Measurements from ENCODE around the gene NUP153. TPM values are rescaled to one million over a fixed set of nuclear protein-coding genes. Genes with fewer than 3 reads are reported as not detected.

The NUP153 gene
- polyA plus RNA-seq, 3 donors: 5.8 to 21.5 (median 11.1) TPM

DNA sequence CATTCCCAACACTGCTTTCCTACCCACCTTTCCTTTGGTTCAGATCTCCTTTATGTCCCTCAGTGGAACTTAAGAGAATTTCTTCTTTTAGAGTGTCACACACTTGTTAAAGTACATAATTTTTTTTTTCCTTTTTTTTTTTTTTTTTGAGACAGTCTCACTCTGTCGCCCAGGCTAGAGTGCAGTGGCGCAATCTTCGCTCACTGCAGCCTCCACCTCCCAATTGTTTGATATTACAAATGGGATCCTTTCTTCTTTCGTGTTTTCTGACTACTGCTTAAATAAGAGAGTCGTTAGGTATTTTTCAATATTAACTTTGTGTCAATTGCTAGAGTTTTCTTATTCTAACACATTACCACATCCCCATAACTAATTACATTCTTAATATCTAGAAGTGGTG, 29.1 kb downstream of the NUP153 start:
- 83 to 93% (median 87%) methylated on average over 5 of the region's 5 CpGs for WGBS, 3 donors
- no peak overlapping the region for H3K27ac ChIP-seq (ENCODE audit: low read depth, low read length)

DNA sequence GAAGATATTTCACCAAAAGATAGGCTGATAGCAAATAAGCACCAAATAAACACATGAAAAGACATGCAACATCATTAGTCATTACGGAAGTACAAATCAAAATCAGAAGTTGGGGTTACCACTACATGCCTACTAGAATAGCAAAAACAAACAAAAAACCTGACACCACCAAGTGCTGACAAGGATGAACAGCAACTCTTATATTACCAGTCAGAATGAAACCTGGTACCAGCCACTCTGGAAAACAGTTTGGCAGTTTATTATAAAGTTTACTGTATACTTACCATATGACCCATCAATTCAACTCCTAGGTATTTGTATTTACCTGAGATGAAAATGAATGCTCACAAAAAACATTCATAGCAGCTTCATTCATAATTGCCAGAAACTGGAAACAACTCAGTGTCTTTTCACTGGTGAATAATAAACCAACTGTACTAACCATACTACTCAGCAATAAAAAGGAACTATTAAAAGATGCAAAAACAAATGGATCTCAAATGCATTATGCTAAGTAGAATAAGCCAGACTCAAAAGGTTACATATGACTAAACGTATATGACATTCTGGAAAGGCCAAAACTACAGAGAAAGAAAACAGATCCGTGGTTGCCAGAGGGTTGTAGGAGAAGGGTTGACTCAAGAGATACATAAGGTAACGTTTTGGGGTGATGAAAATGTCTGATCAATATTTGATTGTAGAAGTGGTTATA, 33.0 kb downstream of the NUP153 start:
- H3K27ac ChIP-seq (ENCODE audit: low read depth, low read length): no peak overlapping the region
- 90 to 96% (median 94%) methylated on average over 4 of the region's 4 CpGs for WGBS, 3 donors

DNA sequence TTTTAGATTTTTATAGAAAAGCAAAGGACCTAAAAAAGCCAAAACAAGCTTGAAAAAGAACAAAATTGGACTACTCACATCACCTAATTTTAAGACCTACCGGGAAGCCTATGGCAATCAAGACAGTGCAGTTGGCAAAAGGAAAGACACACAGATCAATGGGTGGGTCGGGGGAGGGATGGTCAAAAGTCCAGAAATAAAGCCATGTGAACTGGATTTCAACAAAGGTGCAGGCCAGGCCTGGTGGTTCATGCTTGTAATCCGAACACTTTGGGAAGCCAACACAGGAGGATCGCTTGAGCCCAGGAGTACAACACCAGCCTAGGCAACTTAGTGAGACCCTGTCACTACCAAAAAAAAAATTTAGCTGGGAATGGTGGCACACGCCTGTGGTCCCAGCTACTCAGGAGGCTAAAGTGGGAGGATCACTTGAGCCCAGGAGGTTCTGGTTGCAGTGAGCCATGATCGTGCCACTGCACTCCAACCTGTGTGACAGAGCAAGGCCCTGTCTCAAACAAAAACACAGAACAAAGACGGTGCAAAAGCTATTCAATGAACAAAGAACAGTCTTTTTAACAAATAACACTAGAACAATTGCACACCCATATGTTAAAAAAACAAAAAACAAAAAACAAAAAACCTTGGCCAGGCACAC, 34.5 kb downstream of the NUP153 start:
- WGBS, 3 donors: 95 to 97% (median 97%) methylated on average over 7 of the region's 7 CpGs

DNA sequence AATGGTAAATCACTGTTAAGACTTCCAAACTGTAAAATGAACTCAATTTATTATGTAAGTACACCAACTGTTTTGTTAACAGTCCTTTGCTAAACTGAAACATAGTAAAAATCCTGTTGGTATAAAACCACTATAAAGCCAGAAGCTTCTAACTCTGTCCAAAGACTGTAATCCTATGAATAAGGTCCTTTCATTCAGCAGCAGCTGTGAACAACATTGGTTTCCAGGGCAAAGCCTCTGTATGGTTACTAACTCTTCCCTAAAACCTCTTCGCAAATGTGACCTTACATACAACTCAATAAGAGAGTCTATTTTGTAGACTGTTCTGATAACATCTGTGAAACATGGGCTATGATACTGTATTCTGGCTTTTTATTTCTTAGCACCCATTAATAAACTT, 40.1 kb downstream of the NUP153 start:
- H3K27ac ChIP-seq (ENCODE audit: low read depth, low read length): no peak overlapping the region
- 91 to 98% (median 94%) methylated on average over 1 of the region's 1 CpG for WGBS, 3 donors

More for the DNA sequence above, 34.5 kb downstream of the NUP153 start:
- no peak overlapping the region for H3K27ac ChIP-seq (ENCODE audit: low read depth, low read length)

DNA sequence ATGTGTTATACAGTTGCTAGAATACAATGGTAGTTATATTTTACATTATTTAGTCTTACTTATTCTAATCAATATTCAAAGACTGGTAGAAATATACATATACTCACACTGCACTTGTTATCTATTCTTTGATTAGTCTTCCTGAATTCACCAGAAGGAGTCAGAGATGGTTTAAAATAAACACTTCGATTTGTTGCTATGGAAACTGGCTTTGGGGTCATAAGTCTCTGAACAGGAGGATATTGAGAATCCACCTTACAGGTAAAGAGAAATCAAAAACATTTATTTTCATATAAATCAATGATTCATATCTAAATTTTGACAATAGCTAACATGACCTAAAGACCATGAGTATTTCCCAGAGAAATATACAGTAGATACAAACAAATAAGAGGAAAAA, 41.6 kb downstream of the NUP153 start:
- 48 to 68% (median 58%) methylated on average over 1 of the region's 1 CpG for WGBS, 3 donors
- no peak overlapping the region for H3K27ac ChIP-seq (ENCODE audit: low read depth, low read length)

DNA sequence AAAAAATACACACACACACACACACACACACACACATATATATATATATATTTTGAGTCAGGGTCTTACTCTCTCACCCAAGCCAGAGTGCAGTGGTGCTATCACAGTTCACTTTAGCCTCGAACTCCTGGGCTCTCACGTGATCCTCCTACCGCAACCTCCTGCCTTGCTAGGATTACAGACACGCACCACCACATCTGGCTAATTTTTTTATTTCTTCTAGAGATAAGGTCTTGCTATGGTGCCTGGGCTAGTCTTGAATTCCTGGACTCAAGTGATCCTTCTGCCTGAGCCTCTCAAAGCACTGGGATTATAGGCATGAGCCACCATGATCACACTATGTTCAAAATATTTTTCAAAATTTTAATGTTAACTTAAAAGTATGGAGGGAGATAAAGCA, 43.5 kb downstream of the NUP153 start:
- WGBS, 3 donors: 90 to 96% (median 91%) methylated on average over 4 of the region's 4 CpGs
- H3K27ac ChIP-seq (ENCODE audit: low read depth, low read length): no peak overlapping the region

DNA sequence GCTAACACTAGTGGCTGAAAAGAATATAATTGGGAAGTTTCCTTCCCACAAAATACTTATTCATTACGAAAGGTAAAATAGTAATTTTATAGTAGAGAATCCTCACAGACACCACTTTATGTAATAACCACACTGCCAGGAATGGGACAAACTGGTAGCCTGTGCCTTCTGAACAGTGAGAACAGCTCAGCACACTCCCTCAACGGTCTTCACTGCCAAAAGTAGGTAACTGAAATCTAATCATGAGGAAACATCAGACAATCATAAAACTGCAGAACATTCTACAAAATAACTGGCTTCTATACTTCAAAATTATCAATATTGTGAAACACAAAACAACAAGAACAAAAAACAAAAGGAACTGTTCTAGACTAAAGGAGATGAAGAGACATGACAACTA, 44.1 kb downstream of the NUP153 start:
- 66 to 81% (median 73%) methylated on average over 2 of the region's 2 CpGs for WGBS, 3 donors
- H3K27ac ChIP-seq (ENCODE audit: low read depth, low read length): no peak overlapping the region

DNA sequence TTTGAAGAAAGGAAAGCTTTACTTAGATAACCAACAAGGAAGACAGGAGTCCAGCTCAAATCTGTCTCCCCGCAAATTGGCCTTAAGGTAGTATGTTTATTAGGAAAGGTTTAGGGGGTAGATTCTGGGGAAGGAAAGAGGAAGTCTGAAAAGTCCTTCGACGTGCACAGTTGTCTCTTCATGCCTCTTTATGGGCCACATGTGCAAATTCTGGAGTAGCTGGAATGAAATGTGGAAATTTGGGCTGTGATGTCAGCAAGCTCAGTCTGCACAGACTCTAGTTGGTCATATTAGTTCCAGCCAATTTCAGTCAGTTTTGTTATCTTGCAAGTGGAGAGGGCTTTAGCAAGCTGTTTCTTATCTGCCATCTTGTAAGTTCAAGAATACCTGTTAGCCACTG, 50.1 kb downstream of the NUP153 start:
- no peak overlapping the region for H3K27ac ChIP-seq (ENCODE audit: low read depth, low read length)
- 53 to 62% (median 53%) methylated on average over 3 of the region's 3 CpGs for WGBS, 3 donors

DNA sequence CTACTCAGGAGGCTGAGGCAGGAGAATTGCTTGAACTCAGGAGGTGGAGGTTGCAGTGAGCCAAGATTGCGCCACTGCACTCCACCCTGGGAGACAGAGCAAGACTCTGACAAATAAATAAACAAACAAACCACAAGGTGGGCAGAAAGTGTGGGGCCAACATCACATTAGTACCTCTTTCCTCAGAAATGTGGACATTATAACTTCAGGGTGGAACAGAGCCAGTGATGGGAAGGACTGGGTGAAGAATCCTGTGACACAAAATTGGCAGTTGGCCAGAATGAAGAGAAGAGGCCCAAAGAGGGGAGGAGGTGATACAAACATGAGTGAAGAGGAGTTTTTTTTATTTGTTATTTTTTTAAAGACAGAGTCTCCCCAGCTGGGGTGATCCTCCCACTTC, 50.6 kb downstream of the NUP153 start:
- 88 to 94% (median 93%) methylated on average over 1 of the region's 1 CpG for WGBS, 3 donors
- H3K27ac ChIP-seq (ENCODE audit: low read depth, low read length): no peak overlapping the region

DNA sequence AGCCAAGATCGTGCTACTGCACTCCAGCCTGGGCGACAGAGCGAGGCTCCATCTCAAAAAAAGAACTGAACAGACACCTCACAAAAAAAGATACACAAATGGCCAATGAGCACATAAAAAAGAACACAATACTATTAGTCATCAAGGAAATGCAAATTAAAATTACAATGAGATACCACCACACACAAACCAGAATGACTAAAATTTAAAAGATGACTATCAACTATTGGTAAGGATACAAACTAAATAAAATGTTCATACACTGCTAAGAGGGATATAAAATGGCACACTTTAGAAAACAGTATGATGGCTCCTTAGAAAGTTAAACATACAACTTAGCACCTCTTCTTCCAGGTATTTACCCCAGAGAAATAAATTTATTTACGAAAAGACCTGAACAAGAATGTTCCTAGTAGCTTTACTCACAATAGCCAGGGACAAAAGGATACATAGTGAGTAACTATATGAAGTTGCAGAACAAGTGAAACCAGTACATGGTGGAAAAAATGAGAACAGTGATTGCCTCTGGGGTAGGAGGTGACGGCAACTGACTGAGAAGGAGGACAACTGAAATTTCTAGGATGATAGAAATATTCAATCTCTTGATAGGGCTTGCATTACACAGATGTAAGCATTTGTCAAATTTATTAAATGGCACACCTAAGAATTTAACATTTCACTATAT, 53.4 kb downstream of the NUP153 start:
- WGBS, 3 donors: 78 to 80% (median 79%) methylated on average over 5 of the region's 5 CpGs

DNA sequence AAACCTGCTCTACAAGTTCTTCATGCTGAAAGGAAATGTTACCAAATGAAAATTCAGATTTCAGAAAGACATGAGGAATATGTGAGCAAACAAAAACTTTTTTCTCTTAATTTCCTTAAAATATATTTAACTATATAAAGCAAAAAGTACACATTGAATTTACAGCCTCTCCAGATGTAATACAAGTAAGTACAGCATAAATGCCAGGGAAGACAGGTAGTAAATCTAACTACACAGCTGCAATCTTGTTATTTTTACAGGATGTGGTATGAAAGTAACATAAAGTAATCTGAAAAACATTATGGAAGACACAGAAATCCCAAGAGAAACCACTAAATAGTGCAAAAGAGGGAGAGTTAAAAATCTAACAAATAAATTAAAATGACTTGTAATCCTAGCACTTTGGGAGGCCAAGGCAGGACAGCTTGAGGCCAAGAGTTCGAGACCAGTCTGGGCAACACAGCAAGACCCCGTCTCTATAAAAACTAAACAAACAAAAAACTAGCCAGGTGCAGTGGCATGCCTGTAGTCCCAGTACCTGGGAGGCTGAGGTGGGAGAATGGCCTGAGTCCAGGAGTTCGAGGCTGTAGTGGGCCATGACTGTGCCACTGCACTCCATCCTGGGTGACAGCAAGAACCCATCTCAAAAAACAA, 55.9 kb downstream of the NUP153 start:
- 71 to 97% (median 96%) methylated on average over 3 of the region's 3 CpGs for WGBS, 3 donors
- no peak overlapping the region for H3K27ac ChIP-seq (ENCODE audit: low read depth, low read length)

More for the DNA sequence above, 53.4 kb downstream of the NUP153 start:
- no peak overlapping the region for H3K27ac ChIP-seq (ENCODE audit: low read depth, low read length)

DNA sequence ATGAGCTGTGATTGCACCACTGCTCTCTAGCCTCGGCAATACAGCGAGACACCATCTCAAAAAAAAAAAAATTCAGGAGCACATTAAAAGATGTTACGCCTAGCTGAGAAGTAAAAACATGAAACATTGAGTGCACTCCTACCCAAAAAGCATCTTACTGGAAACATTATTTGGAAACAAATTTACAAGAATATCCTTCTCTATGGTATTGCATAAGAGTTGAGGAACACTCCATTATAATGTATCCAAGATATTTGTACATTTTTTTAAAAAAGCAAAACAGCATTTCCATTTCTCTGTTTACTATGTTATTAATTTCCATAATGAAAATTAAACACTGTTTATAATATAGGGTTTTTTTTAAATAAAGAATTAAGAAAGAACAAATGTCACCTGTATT, 58.0 kb downstream of the NUP153 start:
- H3K27ac ChIP-seq (ENCODE audit: low read depth, low read length): no peak overlapping the region
- 86 to 100% (median 88%) methylated on average over 3 of the region's 3 CpGs for WGBS, 3 donors

DNA sequence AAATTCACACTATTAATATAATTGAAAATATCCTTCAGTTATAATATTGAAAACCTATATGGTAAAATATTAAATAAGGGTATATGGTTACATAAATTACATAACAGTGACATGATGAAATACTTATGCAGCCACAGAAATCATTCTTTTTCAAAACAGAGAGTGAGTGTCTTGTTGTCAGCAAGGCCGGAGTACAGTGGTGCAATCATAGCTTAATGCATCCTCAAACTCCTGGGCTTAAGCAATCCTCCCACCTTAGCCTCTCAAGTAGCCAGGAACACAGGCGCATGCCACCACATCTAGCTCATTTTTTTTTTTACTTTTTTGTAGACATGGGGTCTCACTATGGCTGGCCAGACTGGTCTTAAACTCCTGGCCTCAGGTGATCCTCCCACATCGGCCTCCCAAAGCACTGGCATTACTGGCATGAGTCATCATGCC, 66.2 kb downstream of the NUP153 start:
- WGBS, 3 donors: 77 to 97% (median 79%) methylated on average over 3 of the region's 3 CpGs

DNA sequence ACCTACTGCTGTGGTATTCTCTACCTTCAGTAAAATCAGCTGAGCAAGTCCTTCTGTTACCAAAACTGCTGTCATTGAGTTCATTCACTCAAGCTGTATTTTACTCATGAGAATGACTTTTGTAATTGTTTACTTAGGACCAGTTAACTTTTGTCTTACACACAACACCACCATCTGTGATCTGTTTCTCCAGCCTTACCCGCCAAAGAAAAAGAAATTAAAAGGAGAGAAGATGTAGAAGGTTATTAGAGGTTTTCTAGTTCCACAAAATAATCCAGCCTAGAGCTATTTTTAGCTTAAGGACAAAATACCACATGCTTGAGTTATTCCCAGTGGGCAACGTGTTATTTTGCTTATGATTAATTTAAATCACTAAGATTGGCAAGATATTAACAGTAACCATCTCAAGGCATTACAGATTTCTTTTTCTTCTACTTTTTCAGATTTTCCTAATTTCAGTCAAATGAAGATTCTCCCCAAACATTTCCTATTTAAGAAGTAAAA, 68.5 kb downstream of the NUP153 start:
- H3K27ac ChIP-seq (ENCODE audit: low read depth, low read length): no peak overlapping the region

More for the DNA sequence above, 66.2 kb downstream of the NUP153 start:
- no peak overlapping the region for H3K27ac ChIP-seq (ENCODE audit: low read depth, low read length)

DNA sequence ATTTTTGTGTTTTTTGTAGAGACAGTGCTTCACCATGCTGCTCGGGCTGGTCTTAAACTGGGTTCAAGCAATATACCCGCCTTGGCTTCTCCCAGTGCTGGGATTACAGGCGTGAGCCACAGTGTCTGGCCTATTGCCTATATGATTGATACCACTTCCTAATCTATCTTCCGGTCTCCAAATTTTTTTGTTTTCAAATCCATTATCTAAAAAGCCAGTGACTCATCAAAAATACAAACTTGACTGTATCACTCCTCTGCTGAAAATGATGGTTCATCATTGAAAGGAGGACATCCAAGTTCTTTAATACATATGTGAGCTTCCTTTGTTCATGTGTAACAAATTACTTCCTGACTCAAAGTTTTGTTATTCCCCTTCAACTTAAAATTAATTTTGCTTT, 71.2 kb downstream of the NUP153 start:
- WGBS, 3 donors: 96 to 98% (median 96%) methylated on average over 4 of the region's 4 CpGs
- no peak overlapping the region for H3K27ac ChIP-seq (ENCODE audit: low read depth, low read length)

More for the DNA sequence above, 68.5 kb downstream of the NUP153 start:
- 67 to 74% (median 69%) methylated on average over 2 of the region's 2 CpGs for WGBS, 3 donors

DNA sequence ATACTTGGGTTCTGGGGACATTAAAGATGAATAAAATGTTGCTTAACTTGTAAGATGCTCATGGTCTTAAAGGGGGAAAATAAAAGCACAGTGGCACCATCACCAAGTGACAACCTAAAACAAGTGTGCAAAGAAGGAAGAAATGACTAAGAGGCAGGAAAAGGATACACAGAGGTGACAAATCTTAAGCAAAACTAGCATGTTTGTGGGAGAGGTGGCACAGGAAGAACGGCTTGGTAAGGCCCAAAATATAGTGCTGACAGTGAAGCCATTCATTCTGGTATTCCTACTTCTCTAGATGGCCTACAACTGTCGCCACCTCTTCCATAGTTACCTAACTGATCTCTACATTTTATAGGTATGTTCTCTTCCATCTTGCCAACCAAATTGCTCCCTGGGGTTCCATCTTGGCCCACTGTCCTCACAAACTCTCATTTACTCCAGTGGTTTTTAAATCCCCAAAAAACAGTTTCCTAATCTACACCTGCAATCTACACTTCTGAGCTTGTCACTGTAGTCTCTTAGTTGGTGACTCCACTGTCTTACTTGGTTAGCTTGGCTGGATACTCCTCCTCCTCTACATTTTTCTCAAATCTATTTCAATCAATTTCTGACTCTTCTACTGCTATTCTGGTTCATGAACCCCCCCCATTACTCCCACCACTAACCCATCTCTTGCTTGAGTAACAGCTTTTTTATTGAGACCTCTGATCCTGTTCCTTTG, 73.1 kb downstream of the NUP153 start:
- no peak overlapping the region for H3K27ac ChIP-seq (ENCODE audit: low read depth, low read length)
- 75 to 91% (median 79%) methylated on average over 2 of the region's 2 CpGs for WGBS, 3 donors

DNA sequence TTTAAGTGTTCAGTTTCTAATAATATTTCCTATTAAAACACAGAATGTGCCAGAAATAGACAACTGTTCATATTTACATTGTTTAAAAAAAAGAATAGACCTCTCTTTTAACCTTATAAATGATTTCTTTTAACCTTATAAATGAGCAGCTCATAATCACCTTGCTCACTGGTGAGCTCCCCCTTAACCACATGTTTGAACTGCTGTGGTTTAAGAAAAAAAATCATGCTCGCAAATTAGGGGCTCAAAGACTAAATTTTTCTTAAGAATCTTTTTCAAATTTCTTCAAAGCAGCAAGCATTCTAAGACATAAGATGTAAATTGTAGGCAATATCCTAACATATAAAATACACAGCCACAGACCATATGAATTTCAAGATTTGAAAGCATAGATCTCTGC, 73.8 kb downstream of the NUP153 start:
- WGBS, 3 donors: 91 to 93% (median 92%) methylated on average over 1 of the region's 1 CpG
- H3K27ac ChIP-seq (ENCODE audit: low read depth, low read length): no peak overlapping the region

DNA sequence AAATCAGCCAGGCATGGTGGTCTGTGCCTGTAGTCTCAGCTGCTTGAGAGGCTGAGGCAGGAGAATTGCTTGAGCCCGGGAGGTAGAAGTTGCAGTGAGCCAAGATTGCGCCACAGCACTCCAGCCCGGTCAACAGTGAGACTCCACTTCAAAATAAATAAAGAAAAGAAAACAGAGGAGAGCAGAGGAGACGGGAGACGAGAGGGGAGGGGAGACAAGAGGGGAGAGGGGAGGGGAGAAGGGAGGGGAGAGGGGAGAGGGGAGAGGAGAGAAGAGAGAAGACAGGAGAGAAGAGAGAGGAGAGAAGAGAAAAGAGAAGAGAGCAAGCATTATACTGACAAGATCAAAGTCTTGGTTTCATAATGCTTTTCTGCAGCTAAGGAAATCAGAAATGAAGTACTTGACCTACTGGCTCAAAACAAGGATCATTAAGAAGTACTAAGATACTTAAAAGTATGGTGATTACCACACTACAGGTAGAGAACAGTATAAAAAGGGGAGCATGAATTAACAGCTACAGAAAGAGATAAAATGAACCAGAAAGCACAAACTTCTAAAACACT, 76.1 kb downstream of the NUP153 start:
- 45 to 57% (median 54%) methylated on average over 5 of the region's 5 CpGs for WGBS, 3 donors

More for the DNA sequence above, 76.1 kb downstream of the NUP153 start:
- H3K27ac ChIP-seq (ENCODE audit: low read depth, low read length): no peak overlapping the region
